ENCODE results near the gene DSPP.

The DSPP gene

DNA sequence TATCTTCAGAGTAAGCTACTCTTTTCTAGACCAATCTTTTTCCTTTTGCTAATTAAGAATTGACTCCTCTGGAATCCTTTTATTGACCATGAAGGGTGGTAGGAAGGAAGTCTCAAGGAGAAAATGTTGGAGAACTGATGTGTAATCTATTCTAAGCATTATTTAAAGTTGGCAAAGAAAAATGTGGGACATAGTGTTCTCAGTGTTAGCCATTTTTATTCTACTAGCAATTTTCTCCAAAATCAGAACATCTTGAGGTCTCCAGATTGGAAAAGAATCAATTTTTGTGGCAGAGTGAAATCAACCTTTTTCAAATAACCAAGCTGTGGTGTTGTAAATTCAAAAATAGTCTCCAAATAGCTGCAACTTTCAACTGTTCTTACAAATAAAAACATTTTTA lies 23.3 kb downstream of the DSPP start:
- no peak for DNase-seq (ENCODE audit: low spot score)

- DNase-seq (ENCODE audit: low spot score), result no peak
Measured at GRCh38 chr4:87632469-87632868, 24.1 kb downstream of the DSPP start.

GRCh38 chr4:87633243-87633642 lies 24.9 kb downstream of the DSPP start:
- no peak for DNase-seq (ENCODE audit: low spot score)

DNA sequence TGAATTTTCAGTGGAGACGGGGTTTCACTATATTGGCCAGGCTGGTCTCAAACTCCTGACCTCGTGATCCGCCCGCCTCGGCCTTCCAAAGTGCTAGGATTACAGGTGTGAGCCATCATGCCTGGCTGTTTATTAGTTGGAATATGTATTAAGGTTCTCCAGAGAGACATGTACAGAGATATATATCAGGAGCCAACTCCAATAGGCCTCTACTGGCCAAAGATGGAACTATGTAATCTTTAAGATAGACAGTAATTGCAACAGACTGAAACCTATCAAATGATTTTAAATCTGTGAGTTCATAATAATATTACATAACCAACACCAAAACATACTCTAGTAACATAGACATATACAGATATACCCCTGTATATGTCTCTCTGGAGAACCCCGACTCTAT lies 36.0 kb downstream of the DSPP start:
- no peak for DNase-seq (ENCODE audit: low spot score)

- no peak for DNase-seq (ENCODE audit: low spot score)
Measured at GRCh38 chr4:87649980-87650379, 41.7 kb downstream of the DSPP start, which contains the start of gene DMP1. DMP1 (plus strand) TSS chr4:87650280; CDS start chr4:87656493, 6,213 bp downstream.

- DNase-seq (ENCODE audit: low spot score), result no peak
Measured at GRCh38 chr4:87650938-87651337, 42.6 kb downstream of the DSPP start.

- no peak for DNase-seq (ENCODE audit: low spot score)
Measured at GRCh38 chr4:87651941-87652340, 43.6 kb downstream of the DSPP start.

- no peak for DNase-seq (ENCODE audit: low spot score)
Measured at GRCh38 chr4:87654487-87655044, 46.2 kb downstream of the DSPP start.

- DNase-seq (ENCODE audit: low spot score), result no peak
Measured at GRCh38 chr4:87657525-87657924, 49.2 kb downstream of the DSPP start.

DNA sequence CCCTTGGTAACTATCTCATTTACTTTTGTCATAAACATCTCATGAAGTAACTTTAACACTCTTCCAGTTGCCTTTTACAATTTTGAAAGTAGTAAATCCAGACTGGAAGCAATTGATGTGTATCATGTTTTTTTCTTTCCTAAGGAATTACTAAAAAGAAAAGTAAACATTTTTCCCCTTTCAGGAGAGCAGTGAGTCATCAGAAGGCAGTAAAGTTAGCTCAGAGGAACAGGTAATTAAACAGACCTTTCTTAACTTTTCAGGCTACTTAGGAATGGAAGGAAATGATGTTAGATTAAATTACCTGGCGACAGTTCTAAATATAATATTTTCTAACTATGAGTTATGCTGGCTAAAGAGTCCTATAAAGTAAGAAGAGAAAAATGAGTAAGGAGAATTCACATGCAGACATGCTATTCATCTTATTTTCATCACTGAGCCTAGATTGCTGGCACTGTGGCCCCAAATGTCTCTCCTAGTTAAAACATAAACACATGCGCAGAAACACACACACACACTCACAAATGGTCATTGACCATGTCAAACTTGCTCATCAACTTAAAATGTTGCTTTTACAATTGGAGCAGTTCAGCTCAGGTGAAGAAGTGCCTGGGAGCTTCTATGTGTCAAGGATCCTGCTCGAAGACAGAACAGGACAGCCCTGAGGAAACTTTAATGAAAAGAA lies 51.1 kb downstream of the DSPP start:
- DNase-seq (ENCODE audit: low spot score), result no peak

- no peak for DNase-seq (ENCODE audit: low spot score)
Measured at GRCh38 chr4:87662871-87663270, 54.5 kb downstream of the DSPP start.

Measured in Ammon's horn (tissue), 1 donor.